Measurements from ENCODE around the gene MPZL3. TPM values are rescaled to one million over a fixed set of nuclear protein-coding genes. Genes with fewer than 3 reads are reported as not detected.

The MPZL3 gene
- polyA plus RNA-seq, 2 of the 4 experiments (the other 2 are of a cell fraction) = 0.34 to 1.0 TPM

DNA sequence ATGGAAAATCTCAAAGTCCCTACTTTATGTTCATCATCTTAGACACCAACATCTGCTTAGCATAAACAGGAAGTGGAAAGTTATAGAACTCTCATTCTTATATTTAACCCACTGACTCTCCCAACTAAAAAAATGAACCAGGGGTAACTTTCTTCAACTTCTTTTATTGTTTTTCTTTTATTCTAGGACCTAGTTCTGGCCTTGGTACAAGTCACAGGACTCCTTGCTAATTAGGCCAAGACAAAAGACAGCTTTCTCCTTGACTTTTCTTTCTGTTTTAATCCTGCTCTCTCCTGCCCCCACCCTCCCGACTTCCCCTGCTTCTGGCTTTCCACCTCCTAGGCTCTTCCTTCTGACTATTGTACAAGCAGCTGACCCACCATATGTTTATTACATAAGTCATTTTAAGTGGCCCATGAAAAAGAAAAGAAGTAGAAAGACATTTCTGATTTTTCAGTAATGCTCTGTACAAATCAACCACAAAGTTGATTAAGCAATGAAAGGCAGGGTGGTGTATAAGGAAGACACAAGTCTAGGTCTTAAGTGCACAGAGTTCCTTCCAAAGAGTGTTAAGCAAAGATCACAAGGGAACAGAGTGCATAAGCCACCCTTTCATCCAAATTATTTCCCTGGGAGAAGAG, 45.7 kb downstream of the MPZL3 start:
- no peak overlapping the region for H3K4me2 ChIP-seq
- whole genome bisulfite sequencing (ENCODE audit: missing lambda C conversion rate) = 31% methylated on average over 1 of the region's 1 CpG
- ChIA-PET POLR2A (no interaction called here), CTCF (no interaction called here)
- FAIRE-seq (no peak), DNase-seq (ENCODE audit: low read depth in 1 of 2, low spot score in 1 of 2) (no peak), ATAC-seq (no peak)
- H3K4me1 ChIP-seq = no peaks in the 10 kb centered on the region
- H3K4me3 ChIP-seq = no peak overlapping the region
- H3K27ac ChIP-seq = no peak overlapping the region
- TF ChIP-seq SREBF2 (IDR thresholded peaks at IDR 0.05) (no peak), MAZ (IDR thresholded peaks at IDR 0.05; ENCODE audit: borderline replicate concordance, low read depth, low read length) (no peak), ZC3H11A (IDR thresholded peaks at IDR 0.05) (no peak), CHD4 (IDR thresholded peaks at IDR 0.05; ENCODE audit: borderline replicate concordance) (no peak), POLR2AphosphoS2 (conservative IDR thresholded peaks at IDR 0.05; ENCODE audit: low read length) (no peak), TFCP2L1 (CRISPR knock-in tag; IDR thresholded peaks at IDR 0.05) (no peak), TP53 (CRISPR knock-in tag; IDR thresholded peaks at IDR 0.05) (no peak), EHF (CRISPR knock-in tag; IDR thresholded peaks at IDR 0.05) (no peak), GATA3 (IDR thresholded peaks at IDR 0.05; ENCODE audit: borderline replicate concordance) (no peak), HEYL (CRISPR knock-in tag; IDR thresholded peaks at IDR 0.05) (no peak), POLR2A (IDR thresholded peaks at IDR 0.05; ENCODE audit: low read length) (no peak), HDAC2 (IDR thresholded peaks at IDR 0.05) (no peak), CBX8 (IDR thresholded peaks at IDR 0.05) (no peak), SMC3 (IDR thresholded peaks at IDR 0.05) (no peak)
- TF ChIP-seq, protein P1, sequence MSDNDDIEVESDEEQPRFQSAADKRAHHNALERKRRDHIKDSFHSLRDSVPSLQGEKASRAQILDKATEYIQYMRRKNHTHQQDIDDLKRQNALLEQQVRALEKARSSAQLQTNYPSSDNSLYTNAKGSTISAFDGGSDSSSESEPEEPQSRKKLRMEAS (IDR thresholded peaks at IDR 0.05) = no peak
- TF ChIP-seq, protein P2, sequence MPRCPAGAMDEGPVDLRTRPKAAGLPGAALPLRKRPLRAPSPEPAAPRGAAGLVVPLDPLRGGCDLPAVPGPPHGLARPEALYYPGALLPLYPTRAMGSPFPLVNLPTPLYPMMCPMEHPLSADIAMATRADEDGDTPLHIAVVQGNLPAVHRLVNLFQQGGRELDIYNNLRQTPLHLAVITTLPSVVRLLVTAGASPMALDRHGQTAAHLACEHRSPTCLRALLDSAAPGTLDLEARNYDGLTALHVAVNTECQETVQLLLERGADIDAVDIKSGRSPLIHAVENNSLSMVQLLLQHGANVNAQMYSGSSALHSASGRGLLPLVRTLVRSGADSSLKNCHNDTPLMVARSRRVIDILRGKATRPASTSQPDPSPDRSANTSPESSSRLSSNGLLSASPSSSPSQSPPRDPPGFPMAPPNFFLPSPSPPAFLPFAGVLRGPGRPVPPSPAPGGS (IDR thresholded peaks at IDR 0.05) = no peak
- TF ChIP-seq, protein P3, sequence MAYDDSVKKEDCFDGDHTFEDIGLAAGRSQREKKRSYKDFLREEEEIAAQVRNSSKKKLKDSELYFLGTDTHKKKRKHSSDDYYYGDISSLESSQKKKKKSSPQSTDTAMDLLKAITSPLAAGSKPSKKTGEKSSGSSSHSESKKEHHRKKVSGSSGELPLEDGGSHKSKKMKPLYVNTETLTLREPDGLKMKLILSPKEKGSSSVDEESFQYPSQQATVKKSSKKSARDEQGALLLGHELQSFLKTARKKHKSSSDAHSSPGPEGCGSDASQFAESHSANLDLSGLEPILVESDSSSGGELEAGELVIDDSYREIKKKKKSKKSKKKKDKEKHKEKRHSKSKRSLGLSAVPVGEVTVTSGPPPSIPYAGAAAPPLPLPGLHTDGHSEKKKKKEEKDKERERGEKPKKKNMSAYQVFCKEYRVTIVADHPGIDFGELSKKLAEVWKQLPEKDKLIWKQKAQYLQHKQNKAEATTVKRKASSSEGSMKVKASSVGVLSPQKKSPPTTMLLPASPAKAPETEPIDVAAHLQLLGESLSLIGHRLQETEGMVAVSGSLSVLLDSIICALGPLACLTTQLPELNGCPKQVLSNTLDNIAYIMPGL (CRISPR knock-in tag; IDR thresholded peaks at IDR 0.05; ENCODE audit: borderline replicate concordance) = no peak
- TF ChIP-seq, protein P4, sequence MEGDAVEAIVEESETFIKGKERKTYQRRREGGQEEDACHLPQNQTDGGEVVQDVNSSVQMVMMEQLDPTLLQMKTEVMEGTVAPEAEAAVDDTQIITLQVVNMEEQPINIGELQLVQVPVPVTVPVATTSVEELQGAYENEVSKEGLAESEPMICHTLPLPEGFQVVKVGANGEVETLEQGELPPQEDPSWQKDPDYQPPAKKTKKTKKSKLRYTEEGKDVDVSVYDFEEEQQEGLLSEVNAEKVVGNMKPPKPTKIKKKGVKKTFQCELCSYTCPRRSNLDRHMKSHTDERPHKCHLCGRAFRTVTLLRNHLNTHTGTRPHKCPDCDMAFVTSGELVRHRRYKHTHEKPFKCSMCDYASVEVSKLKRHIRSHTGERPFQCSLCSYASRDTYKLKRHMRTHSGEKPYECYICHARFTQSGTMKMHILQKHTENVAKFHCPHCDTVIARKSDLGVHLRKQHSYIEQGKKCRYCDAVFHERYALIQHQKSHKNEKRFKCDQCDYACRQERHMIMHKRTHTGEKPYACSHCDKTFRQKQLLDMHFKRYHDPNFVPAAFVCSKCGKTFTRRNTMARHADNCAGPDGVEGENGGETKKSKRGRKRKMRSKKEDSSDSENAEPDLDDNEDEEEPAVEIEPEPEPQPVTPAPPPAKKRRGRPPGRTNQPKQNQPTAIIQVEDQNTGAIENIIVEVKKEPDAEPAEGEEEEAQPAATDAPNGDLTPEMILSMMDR (IDR thresholded peaks at IDR 0.05) = no peak
- TF ChIP-seq, protein P5, sequence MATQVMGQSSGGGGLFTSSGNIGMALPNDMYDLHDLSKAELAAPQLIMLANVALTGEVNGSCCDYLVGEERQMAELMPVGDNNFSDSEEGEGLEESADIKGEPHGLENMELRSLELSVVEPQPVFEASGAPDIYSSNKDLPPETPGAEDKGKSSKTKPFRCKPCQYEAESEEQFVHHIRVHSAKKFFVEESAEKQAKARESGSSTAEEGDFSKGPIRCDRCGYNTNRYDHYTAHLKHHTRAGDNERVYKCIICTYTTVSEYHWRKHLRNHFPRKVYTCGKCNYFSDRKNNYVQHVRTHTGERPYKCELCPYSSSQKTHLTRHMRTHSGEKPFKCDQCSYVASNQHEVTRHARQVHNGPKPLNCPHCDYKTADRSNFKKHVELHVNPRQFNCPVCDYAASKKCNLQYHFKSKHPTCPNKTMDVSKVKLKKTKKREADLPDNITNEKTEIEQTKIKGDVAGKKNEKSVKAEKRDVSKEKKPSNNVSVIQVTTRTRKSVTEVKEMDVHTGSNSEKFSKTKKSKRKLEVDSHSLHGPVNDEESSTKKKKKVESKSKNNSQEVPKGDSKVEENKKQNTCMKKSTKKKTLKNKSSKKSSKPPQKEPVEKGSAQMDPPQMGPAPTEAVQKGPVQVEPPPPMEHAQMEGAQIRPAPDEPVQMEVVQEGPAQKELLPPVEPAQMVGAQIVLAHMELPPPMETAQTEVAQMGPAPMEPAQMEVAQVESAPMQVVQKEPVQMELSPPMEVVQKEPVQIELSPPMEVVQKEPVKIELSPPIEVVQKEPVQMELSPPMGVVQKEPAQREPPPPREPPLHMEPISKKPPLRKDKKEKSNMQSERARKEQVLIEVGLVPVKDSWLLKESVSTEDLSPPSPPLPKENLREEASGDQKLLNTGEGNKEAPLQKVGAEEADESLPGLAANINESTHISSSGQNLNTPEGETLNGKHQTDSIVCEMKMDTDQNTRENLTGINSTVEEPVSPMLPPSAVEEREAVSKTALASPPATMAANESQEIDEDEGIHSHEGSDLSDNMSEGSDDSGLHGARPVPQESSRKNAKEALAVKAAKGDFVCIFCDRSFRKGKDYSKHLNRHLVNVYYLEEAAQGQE (IDR thresholded peaks at IDR 0.05) = no peak
- no peaks in the 10 kb centered on the region for H3K9me3 ChIP-seq

Measured in A549 (cell line).